ENCODE data around the gene PHYH.
A peak's percentile ranks its signal among the peaks of the same experiment; 100 is the strongest.

PHYH gene

GRCh38 chr10:13299437-13300287, at the start of gene PHYH:
PHYH (minus strand) TSS chr10:13300064; CDS start chr10:13300042, 22 bp downstream.
- H3K79me2 ChIP-seq (ENCODE audit: low read length): no peaks in the 10 kb centered on the region
- TF ChIP-seq CTCF (IDR thresholded peaks at IDR 0.05; ENCODE audit: low read depth, low read length) (no peak), EZH2phosphoT487 (IDR thresholded peaks at IDR 0.05; ENCODE audit: low read depth) (no peak)
- H3K27me3 ChIP-seq (ENCODE audit: low read depth, low read length): no peaks in the 10 kb centered on the region
- peak within 1 kb of the TSS; percentile 62 for H3K27ac ChIP-seq (ENCODE audit: low read length)
- peak within 1 kb of the TSS; percentile 77 for H2AFZ ChIP-seq (ENCODE audit: low read depth, low read length)
- no peaks in the 10 kb centered on the region for H3K9me3 ChIP-seq (ENCODE audit: insufficient read depth, low read length)
- no peaks in the 10 kb centered on the region for H3K36me3 ChIP-seq (replicated peaks; ENCODE audit: low read depth, low read length)
- H3K9ac ChIP-seq (ENCODE audit: low read length): peak within 1 kb of the TSS; percentile 79
- no peaks in the 10 kb centered on the region for H4K20me1 ChIP-seq (ENCODE audit: insufficient read depth, low read length)
- peak within 1 kb of the TSS; percentile 96 for H3K4me3 ChIP-seq (ENCODE audit: low read length)
- peak within 1 kb of the TSS; percentile 97 for H3K4me2 ChIP-seq (ENCODE audit: low read length)
- H3K4me1 ChIP-seq (ENCODE audit: low read length): peaks cover 6% of the 10 kb centered on the region

- Histone ChIP-seq H3K4me3 (ENCODE audit: low read length) (peak within 1 kb of the TSS; percentile 89), H3K4me2 (ENCODE audit: low read length) (peak within 1 kb of the TSS; percentile 97), H3K36me3 (replicated peaks; ENCODE audit: low read depth, low read length) (peaks cover 18% of the 10 kb centered on the region), H2AFZ (ENCODE audit: low read depth, low read length) (no peak within 1 kb of the TSS), H3K79me2 (ENCODE audit: low read length) (peaks cover 58% of the 10 kb centered on the region), H3K27me3 (ENCODE audit: low read depth, low read length) (no peaks in the 10 kb centered on the region), H3K27ac (ENCODE audit: low read length) (peak within 1 kb of the TSS; percentile 91), H3K4me1 (ENCODE audit: low read length) (peaks cover 50% of the 10 kb centered on the region), H3K9me3 (ENCODE audit: insufficient read depth, low read length) (no peaks in the 10 kb centered on the region), H4K20me1 (ENCODE audit: insufficient read depth, low read length) (no peaks in the 10 kb centered on the region), H3K9ac (ENCODE audit: low read length) (peak within 1 kb of the TSS; percentile 97)
- TF ChIP-seq EZH2phosphoT487 (IDR thresholded peaks at IDR 0.05; ENCODE audit: low read depth) (no peak), CTCF (IDR thresholded peaks at IDR 0.05; ENCODE audit: low read depth, low read length) (no peak)
These were observed 48.6 kb upstream of the PHYH start, which contains the start of gene SEPHS1 for GRCh38 chr10:13348216-13349017. SEPHS1 (minus strand) TSS chr10:13348293; CDS start chr10:13344950, 3,343 bp downstream.

GRCh38 chr10:13347500-13348156, 47.8 kb upstream of the PHYH start:
- no peak overlapping the region for H2AFZ ChIP-seq (ENCODE audit: low read depth, low read length)
- peak overlapping the region; percentile 97 for H3K9ac ChIP-seq (ENCODE audit: low read length)
- H3K27ac ChIP-seq (ENCODE audit: low read length): peak overlapping the region; percentile 86
- peak overlapping the region; percentile 89 for H3K4me3 ChIP-seq (ENCODE audit: low read length)
- H3K4me1 ChIP-seq (ENCODE audit: low read length): peaks cover 43% of the 10 kb centered on the region
- no peak for TF ChIP-seq CTCF (IDR thresholded peaks at IDR 0.05; ENCODE audit: low read depth, low read length)
- no peak for TF ChIP-seq EZH2phosphoT487 (IDR thresholded peaks at IDR 0.05; ENCODE audit: low read depth)
- H3K27me3 ChIP-seq (ENCODE audit: low read depth, low read length): no peaks in the 10 kb centered on the region
- peaks cover 66% of the 10 kb centered on the region for H3K79me2 ChIP-seq (ENCODE audit: low read length)
- peaks cover 25% of the 10 kb centered on the region for H3K36me3 ChIP-seq (replicated peaks; ENCODE audit: low read depth, low read length)
- H3K4me2 ChIP-seq (ENCODE audit: low read length): no peak overlapping the region
- H3K9me3 ChIP-seq (ENCODE audit: insufficient read depth, low read length): no peaks in the 10 kb centered on the region
- H4K20me1 ChIP-seq (ENCODE audit: insufficient read depth, low read length): no peaks in the 10 kb centered on the region
